ENCODE results near the gene TBC1D12.

TBC1D12 gene

DNA sequence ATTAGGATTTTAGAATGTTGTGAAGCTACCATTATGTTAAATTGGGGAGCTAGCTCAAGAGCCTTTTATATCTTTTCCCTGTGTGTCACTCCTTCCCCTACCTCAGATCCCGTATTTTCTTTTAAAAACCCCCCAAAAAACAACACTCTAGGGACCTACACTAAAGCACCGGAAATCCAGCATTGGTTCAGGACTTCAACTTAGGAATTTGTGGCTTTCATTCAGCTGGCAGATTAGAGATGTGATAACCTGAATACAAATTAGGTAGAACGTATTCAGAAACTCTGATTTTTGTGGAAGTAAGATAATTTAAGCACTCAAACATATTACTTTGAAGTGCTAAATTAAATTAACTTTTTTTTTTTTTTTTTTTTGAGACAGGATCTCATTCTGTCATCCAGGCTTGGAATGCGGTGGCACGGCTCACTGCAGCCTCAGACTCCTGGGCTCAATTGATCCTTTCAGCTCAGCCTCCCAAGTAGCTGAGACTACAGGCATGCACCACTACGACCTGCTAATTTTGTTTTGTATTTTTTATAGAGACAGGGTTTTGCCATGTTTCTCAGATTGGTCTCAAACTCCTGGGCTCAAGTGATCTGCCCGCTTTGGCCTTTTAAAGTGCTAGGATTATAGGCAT lies 6.8 kb downstream of the TBC1D12 start:
- DNase-seq, result no peak

DNA sequence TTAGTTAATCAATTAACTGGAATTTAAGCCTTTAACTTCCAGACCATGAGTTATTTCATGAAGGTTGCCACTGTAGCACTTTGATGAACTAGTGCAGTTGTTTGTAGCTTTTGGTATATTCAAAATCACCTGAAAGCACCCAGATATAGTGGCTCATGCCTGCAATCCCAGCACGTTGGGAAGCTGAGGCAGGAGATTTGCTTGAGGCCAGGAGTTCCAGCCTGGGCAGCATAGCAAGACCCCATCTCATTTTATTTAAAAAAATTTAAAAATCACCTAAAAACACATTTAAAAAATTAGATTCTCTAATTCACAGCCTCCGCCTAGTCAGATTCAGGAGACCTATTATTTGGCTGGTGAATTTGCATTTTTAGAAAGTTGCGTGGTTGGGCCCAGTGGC lies 9.0 kb downstream of the TBC1D12 start:
- no peak for DNase-seq

DNA sequence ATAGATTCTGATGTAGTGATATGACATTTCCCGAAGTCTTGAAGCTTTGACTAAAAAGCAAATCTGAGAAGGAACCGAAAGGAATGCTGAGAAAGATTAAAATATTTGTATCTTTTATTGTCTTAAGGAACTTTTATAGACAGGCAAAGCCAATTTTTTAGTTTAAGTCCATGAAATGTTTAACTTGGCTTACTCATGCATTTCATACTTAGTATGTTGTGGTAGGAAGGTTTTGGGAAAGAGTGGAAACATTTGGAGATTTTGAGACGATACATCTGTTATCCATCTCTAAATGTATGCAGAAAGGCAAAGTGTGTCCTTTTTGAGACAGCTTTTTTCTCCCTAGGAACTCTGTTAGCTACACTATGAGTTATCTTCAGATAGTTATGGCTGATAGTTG lies 10.1 kb downstream of the TBC1D12 start:
- no peak for DNase-seq

DNA sequence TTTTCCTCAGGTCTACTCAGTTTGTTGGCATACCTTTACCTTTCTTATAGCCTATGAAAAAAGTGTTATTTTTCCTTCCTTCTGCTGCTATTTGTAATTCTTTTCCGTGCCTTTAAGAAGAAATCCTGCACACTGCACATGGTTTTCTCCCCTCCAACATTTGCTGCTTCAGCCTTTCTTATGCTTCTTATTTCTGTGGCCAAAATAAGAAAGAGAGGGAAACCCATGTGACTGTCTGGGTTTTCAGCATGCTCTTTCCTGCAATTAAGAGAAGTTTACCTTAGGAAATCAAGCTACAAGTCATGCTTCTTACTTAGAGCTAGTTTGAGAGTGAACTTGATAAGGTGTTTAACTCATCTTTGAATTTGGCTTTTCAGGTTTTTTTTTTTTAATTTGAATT lies 11.0 kb downstream of the TBC1D12 start:
- no peak for DNase-seq

DNA sequence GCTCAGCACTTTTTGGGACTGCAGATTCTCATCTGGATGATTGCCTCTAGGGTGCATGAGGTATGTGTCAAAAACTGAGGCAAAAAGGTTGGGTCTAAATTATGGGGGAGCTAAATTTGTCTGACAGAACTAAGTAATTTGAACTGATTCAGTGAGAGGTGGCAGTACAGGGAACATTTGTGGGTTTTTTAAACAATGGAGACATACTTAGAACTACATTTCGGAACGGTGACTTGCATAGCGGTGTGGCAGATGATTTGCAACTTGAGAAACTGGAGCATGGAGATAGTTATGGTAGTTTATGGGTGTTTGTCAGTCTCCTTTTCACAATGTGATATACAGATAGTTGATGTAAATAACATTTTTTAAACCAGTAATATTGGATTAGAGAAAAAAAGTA lies 14.6 kb downstream of the TBC1D12 start:
- DNase-seq, result no peak

DNA sequence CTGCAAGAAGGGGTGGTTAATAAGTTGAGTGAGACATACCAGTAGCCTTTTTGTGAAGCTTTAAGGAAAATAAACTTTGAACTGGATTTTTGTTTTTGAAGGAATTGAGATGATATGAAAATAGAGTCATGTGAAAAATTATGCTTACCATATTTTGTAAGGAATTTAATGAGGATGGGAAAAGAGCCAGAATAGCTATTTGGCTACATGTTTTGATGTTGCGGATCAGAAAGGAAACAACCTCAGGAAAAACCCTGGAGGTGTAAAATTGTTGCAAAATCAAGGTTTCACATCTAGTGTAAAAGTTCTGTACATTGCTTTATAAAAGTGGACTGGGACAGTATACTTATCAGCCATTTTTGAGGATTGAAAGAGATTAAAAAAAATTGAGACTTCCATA lies 15.0 kb downstream of the TBC1D12 start:
- DNase-seq, result no peak

DNA sequence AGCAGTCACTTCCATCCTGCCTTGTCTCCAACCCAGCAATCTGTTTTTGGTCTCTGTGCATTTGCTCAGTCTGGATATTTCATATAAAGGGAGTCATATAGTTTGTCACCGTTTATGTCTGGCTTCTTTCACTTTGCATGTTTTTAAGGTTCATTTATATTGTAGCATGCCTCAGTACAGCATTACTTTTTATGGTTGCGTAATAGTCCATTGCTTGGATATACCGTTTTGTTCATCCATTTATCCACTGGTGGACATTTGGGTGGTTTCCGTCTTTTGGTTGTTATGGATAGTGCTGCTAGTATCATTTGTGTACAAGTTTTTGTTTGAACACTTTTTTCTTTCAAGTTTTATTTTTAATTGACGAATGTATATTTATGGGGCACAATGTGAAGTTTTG lies 18.2 kb downstream of the TBC1D12 start:
- no peak for DNase-seq

DNA sequence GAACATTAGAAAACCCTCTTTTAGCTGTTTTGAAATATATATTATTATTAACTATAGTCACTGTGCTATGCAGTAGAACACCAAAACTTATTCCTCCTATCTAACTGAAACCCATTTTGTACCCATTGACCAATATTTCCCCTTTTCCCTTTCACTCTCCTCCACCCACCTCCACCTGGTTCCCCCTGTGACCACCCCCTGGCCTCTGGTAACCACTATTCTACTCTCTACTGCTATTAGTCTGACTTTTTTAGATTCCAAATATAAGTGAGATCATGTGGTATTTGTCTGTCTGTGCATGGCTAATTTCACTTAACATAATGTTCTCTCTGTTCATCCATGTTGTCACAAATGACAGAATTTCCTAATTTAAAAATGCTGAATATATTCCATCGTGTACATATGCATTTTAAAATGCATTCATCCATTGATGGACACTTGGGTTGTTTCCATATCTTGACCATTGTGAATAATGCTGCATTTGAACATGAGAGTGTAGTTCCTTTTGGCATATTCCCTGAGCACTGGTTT lies 18.7 kb downstream of the TBC1D12 start:
- DNase-seq, result no peak

DNA sequence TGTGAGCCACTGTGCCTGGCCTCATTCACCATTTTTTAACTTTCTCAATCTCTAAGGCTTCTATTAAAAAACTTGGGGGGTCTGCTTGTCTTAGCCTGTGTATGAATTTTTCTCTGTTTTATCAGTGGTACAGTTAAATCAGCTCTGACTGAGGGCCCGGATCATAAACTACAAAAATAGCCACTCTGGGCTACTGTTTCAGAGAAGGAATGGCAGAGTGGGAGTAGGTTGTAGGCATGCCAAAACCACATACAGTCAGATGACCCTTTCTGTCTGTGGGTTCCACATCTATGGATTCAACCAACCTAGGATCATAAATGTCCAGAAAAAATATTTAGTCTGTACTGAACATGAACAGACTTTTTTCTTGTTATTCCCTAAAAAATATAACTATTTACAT lies 21.3 kb downstream of the TBC1D12 start:
- DNase-seq, result no peak

DNA sequence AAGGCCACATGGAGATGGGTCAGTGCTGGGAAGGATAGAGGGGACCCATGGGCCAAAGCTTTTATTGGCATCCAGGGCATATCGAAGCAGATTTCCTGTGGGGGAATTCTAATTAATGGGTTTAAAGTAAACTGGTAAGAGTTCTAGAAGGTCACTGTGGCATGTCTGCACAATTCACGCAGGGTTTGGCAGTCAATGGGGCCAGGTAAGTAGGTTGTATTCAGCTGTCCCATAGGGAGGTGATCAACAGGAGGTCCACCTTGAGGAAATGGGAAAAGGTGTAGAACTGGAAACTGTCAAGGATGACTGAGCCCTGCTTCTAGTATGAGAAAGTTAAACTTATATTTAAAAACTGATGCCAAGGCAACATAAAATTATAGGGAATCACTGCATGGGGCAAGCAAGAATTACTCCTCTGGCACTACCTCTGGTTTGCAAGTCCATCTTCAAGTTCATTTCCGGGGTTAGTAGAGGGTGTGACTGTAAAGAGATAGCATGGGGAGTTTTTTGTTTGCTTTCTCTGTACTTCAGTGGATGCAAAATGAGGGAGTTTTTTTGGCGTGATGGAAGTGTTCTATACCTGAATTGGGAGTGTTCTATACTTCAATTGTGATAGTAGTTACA lies 22.5 kb downstream of the TBC1D12 start:
- DNase-seq, result no peak

DNA sequence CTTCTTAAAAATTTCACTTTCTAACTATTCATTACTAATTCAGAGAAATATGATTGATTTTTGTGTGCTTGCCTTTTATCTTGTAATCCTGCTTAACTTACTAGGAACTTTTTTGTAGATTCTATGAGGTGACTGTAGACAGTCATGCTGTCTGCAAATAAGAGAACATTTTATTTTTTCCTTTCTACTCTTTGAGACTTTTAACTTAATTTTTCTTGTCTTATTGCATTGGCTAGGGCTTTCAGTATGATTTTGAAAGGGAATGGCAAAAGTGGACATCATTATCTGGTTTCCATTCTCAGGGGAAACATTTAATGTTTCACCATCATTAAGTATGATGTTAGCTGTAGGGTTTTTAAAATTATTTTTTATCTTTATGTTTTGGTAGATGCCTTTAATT lies 23.6 kb downstream of the TBC1D12 start:
- no peak for DNase-seq

DNA sequence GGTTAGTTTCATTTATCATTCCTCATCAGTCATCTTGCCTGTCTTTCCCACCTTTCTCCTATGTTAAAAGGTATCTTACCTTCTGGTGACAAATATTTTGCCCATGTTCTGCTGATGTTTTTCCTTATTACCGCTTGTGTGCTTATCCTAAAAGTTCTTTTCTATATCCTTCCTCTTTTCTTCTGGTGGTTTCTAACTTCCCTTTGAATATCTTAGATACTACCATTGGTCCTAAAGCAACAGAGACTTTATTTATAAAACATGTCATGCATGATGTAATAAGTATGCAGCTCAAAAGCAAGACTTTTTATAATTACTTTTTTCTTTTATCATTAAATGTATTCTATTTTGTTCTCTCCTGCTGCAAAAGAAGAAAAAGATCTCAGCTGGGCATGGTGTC lies 24.8 kb downstream of the TBC1D12 start:
- no peak for DNase-seq

DNA sequence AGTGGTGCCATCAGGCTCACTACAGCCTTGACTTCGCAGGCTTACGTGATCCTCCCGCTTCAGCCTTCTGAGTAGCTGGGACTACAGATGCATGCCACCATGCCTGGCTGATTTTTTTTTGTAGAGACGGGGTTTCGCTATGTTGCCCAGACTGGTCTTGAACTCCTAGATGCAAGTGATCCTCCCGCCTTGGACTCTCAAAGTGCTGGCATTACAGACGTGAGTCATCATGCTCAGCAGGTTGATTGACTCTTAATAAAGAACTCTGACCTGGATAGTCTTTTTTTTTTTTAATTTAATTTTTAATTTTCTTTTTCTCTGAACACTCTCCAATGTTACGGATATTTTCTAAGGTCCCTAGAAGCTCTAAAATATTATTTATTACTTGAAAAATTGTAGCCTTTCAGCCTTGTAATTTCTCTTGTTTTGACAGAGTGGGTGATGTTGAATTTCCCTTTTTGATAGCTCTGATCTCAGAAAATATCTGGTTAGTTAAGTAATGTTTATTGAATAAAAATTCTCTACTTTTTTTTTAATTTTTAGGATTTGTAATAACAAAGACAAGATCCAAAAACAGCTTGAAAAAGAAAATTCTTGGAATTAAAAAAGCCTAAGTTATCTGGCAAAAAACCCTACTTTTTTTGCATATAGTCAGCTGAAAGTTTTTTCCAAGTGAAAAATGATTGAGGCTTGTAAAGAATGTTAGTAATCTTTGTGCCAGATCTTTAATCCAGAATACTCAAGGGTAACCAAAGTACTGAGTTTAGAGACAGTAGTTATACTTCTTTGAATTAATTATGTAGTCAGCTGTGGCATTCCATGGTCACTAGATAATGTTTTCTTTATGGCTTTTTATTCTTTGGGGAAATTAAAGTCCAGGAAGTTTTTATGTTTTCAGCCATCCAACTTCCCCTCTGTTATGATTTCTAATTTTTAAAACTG lies 26.7 kb downstream of the TBC1D12 start:
- no peak for DNase-seq

DNA sequence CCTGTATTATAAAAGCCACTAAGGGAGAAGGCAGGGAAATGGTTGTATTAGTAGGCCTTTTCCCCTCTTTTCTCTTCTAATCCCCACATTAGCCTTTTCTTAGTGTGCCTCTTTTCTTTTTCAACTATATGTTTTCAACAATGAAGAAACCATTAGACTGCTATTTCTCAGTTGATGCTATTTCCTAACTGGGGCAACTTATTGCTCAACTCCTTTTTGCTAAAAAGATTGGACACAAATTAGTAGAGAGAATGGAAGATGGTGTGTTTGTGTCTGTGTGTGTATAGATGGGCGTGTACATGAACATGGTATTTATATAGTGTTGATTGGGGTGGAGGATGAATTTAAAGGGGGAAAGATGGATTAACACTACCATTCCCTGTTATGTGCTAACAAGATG lies 28.4 kb downstream of the TBC1D12 start:
- no peak for DNase-seq

DNA sequence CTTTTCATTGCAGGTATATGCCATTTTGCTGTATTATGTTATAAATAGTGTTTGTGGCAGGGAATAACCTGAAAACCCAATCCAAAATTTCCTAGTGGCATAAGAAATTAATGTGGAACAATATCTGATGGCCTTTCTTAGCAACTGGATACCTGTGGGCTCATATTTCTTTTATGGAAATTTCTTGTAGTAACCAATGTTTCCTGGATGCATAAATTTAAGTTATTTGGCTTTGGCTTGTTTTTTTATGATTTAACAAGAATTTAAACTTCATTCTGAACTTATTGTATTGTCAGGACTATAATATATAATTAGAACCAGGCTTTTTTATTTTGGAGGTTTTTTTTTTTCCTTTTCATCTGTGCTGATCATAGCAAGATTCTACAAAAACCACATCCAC lies 30.1 kb downstream of the TBC1D12 start:
- no peak for DNase-seq

DNA sequence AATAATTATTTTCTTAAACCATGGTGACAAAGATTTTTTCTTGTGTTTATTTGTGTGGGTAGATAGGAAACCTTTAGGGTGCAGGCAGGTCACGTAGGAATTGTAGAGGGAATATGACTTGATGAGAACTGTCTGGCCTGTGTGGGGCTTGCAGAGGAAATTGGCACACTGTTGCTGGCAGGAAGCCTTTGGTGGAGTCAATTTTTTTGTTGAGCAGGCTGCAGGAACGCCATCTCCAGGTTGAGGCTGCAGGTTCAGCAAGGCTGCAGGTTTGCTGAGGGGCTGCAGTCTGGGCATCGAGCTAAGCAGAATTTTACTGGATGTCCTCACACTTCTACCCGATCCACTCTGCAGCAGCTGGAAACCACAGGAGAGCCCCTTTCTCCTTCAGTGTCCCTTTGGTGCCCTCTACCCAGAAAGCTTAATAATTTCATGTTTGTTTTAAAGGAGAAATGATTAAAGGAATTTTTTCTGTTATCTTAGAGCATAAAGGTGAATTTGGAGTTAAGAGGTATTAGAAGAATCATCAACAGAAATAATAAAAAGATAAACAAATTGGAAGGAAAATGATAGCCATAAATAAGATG lies 37.0 kb downstream of the TBC1D12 start:
- DNase-seq, result no peak

DNA sequence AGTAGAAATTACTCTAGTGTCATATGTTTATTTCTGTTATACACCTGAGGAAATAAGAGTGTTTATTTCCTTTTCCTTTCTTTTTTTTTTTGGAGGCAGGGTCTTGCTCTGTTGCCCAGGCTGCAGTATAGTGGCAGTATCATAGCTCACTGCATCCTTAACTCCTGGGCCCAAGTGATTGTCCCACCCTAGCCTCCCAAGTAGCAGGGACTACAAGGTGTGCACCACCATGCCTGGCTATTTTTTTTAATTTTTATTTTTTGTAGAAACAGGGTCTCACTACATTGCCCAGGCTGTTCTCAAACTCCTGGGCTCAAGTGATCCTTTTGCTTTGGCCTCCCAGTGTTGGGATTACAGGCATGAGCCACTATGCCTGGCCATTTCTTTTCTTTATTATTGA lies 37.8 kb downstream of the TBC1D12 start:
- DNase-seq, result no peak

DNA sequence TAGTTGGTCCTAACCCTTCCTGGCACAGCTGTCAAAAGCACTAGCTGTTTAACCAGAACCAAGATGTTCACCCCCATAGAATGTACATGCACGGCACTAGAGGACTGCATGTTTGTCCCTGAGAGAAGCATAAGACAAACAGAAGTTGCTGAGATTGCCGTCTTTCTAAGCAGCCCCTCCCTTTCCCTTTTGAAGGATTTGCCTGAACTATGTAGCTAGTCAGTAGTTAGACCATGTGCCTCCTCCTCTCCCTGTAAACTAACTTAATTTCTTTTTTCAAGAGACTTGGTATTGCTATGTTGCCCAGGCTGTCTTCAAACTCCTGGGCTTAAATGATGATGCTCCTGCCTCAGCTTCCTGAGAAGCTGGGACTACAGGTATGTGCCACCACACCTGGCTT lies 40.7 kb downstream of the TBC1D12 start:
- DNase-seq, result no peak

DNA sequence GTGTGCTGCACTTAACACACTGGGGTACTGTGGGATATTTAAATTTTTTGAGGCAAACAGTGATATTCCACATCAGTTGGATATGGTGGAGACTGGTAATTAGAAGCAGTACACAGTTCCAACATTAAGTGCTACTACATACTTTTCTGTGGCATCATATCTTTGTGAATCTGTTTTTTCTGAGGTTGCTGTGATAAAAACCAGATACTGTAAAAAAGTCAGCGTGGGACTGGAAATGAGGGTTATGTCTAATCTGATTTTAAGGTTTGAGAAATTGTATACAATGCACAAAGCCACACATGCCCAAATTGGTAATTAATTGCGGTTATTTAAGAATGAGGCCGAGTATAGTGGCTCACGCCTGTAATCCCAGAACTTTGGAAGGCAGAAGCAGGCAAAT lies 41.2 kb downstream of the TBC1D12 start:
- DNase-seq, result no peak

DNA sequence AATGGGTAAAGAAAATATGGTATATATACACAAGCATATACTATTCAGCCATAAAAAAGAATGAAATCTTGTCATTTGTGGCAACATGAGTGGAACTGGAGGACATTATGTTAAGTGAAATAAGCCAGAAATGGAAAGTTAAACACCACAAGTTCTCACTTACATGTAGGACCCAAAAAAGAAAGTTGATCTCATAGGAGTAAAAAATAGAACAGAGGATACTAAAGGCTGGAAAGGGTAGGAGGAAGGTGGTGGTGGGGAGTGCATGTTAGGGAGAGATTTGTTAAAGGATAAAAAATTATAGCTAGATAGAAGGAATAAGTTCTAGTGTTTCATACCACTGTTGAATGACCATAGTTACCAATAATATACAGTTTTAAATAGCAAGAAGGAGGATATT lies 48.4 kb downstream of the TBC1D12 start:
- DNase-seq, result no peak

DNA sequence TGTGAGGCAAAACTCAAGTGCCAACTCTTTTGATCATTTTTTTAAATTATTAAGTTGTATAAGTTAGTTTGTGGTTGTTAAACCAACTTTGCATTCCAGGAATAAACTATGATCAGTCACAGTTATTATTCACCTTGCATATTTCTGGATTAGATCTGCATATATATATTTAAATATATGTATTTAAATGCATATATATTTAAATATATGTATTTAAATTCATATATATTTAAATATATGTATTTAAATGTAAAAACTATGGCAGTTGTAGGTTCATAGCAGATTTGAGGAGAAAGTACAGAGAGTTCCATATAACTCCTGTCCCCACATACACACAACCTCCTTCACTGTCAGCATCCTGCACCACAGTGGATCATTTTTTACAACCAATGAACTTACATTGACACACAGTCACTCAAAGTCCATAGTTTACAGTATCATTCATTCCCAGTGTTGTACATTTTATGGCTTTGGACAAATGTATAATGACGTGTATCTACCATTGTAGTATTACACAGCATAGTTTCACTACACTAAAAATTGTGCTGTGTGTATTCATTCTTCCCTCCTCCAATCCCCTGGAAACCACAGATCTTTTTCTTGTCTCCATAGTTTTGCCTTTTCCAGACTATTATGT lies 49.7 kb downstream of the TBC1D12 start:
- DNase-seq, result no peak

DNA sequence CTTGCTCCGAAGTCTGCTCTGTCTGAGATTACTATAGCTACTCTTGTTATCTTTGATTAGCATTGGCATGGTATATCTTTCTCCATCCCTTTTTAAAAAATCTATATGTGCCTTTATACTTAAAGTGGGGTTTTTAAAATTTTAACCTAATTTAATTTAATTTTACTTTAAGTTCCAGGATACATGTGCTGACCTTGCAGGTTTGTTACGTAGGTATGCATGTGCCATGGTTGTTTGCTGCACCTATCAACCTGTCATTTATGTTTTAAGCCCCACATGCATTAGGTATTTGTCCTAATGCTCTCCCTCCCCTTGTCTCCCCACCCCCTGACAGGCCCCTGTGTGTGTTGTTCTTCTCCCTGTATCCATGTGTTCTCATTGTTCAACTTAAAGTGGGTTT lies 54.6 kb downstream of the TBC1D12 start:
- no peak for DNase-seq

DNA sequence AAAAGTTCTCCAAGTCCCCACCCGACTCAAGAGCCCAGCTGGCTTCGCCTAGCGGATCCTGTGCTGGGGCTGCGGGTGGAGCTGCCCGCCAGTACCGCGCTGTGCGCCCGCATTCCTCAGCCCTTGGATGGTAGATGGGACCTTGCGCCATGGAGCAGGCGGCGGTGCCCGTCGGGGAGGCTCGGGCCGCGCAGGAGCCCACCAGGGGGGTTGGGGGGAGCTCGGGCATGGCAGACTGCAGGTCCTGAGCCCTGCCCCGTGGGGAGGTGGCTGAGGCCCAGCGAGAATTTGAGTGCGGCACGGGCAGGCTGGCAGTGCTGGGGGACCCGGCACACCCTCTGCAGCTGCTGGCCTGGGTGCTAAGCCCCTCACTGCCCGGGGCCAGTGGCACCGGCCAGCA lies 57.0 kb downstream of the TBC1D12 start:
- DNase-seq, result no peak

Measured in stimulated activated CD4-positive, alpha-beta T cell treated with anti-CD3 and anti-CD28 coated beads, Interleukin-15, amount 100 ng/mL, for 24 hours (primary cell).